Karpas-422 (cell line): Measurements from ENCODE around the gene PGAM5. TPM values are rescaled to one million over a fixed set of nuclear protein-coding genes. Genes with fewer than 3 reads are reported as not detected.

Experiments
- DNase-seq: peaks from one replicate; pipeline ENCODE4 v3.0.0-alpha.2; 2015
- H2AFZ ChIP-seq: fragments of 200-600 bp; sonication (generic); 2 replicates; pipeline ENCODE4 v1.6.1; 2014; ENCODE audit warnings: antibody characterized with exemption, low read length, mixed read lengths
- H3K27ac ChIP-seq: fragments of 200-600 bp; sonication (generic); 2 replicates; pipeline ENCODE4 v1.5.1; 2014; ENCODE audit warnings: mild to moderate bottlenecking, low read length, moderate library complexity
- H3K27me3 ChIP-seq: fragments of 200-600 bp; sonication (generic); 2 replicates; pipeline ENCODE4 v1.6.1; 2014; ENCODE audit warnings: low read length, mixed read lengths
- H3K36me3 ChIP-seq: fragments of 200-600 bp; sonication (generic); 2 replicates; pipeline ENCODE4 v1.6.1; 2014; ENCODE audit warnings: low read length, mixed read lengths; ENCODE audit not compliant: insufficient read depth
- H3K4me1 ChIP-seq: fragments of 200-600 bp; sonication (generic); 2 replicates; pipeline ENCODE4 v1.6.1; 2014; ENCODE audit warnings: mild to moderate bottlenecking, low read length, mixed read lengths
- H3K4me2 ChIP-seq: fragments of 200-600 bp; sonication (generic); 2 replicates; pipeline ENCODE4 v1.6.1; 2014; ENCODE audit warnings: low read length, low read depth, mild to moderate bottlenecking; ENCODE audit not compliant: poor library complexity, severe bottlenecking
- H3K4me3 ChIP-seq: fragments of 200-600 bp; sonication (generic); 2 replicates; pipeline ENCODE4 v1.5.1; 2014; ENCODE audit warnings: mild to moderate bottlenecking, antibody characterized with exemption, low read length, mixed read lengths
- H3K79me2 ChIP-seq: fragments of 200-600 bp; sonication (generic); 2 replicates; pipeline ENCODE4 v1.6.1; 2014; ENCODE audit warnings: mild to moderate bottlenecking, low read length, mixed read lengths
- H3K9ac ChIP-seq: fragments of 200-600 bp; sonication (generic); 2 replicates; pipeline ENCODE4 v1.6.0; 2014; ENCODE audit warnings: low read length
- H3K9me2 ChIP-seq: fragments of 200-600 bp; sonication (generic), shearing (Covaris generic); replicated peaks from 2 replicates; pipeline ENCODE4 v1.6.0; 2014; ENCODE audit warnings: mild to moderate bottlenecking, low read length, moderate library complexity; ENCODE audit not compliant: insufficient read depth
- H3K9me3 ChIP-seq: fragments of 300-700, 200-600 bp; sonication (generic); 2 replicates; pipeline ENCODE4 v1.6.1; 2014; ENCODE audit warnings: low read length, mixed read lengths
- H4K20me1 ChIP-seq: fragments of 200-600 bp; sonication (generic); 2 replicates; pipeline ENCODE4 v1.6.1; 2014; ENCODE audit warnings: mild to moderate bottlenecking, antibody characterized with exemption, low read length, low read depth; ENCODE audit not compliant: insufficient read depth
- total RNA-seq: library from RNA; depleted of rRNA; stranded (reverse); fragments of >200 nt; shearing (Covaris generic); gene quantifications from 2 replicates; pipeline ENCODE4 v1.2.3, GENCODE V29; 2014; ENCODE audit warnings: low replicate concordance

PGAM5 gene
- total RNA-seq, 1 experiment from 2014 or later = 42.5 TPM

GRCh38 chr12:132711080-132711843 is 620 bp downstream of the PGAM5 start:
- Histone ChIP-seq H3K4me2 (peak overlapping the region; percentile 79), H3K9me3 (no peaks in the 10 kb centered on the region), H2AFZ (no peak overlapping the region), H3K79me2 (peaks cover 54% of the 10 kb centered on the region), H3K9ac (peak overlapping the region; percentile 78), H3K9me2 (no peaks in the 10 kb centered on the region), H4K20me1 (peaks cover 23% of the 10 kb centered on the region; the same call in 1 of the 2 replicates), H3K27me3 (no peaks in the 10 kb centered on the region), H3K4me1 (peaks cover 20% of the 10 kb centered on the region), H3K36me3 (peaks cover 15% of the 10 kb centered on the region; the same call in 1 of the 2 replicates), H3K4me3 (peak overlapping the region; percentile 79), H3K27ac (no peak overlapping the region)
- peak; percentile 69 for DNase-seq

- Histone ChIP-seq H3K4me2 (no peak overlapping the region), H3K4me3 (no peak overlapping the region)
Observed at GRCh38 chr12:132713123-132713522, 2.5 kb downstream of the PGAM5 start.

GRCh38 chr12:132715874-132716273 is 5.2 kb downstream of the PGAM5 start:
- no peak for DNase-seq
- H3K4me2 ChIP-seq = no peak overlapping the region
- H3K79me2 ChIP-seq = peaks cover 54% of the 10 kb centered on the region
- no peak overlapping the region for H3K4me3 ChIP-seq
- peaks cover 13% of the 10 kb centered on the region for H3K4me1 ChIP-seq
- H3K27ac ChIP-seq = no peak overlapping the region
- peaks cover 20% of the 10 kb centered on the region for H3K36me3 ChIP-seq
- H3K27me3 ChIP-seq = no peaks in the 10 kb centered on the region
- no peak overlapping the region for H3K9ac ChIP-seq
- H4K20me1 ChIP-seq = peaks cover 33% of the 10 kb centered on the region
- H2AFZ ChIP-seq = no peak overlapping the region
- H3K9me2 ChIP-seq = no peaks in the 10 kb centered on the region
- no peaks in the 10 kb centered on the region for H3K9me3 ChIP-seq

More at GRCh38 chr12:132713123-132713522, 2.5 kb downstream of the PGAM5 start:
- Histone ChIP-seq H3K27me3 (no peaks in the 10 kb centered on the region), H3K9me2 (no peaks in the 10 kb centered on the region), H3K36me3 (peaks cover 15% of the 10 kb centered on the region; the same call in 1 of the 2 replicates), H3K27ac (no peak overlapping the region), H3K9ac (no peak overlapping the region), H3K79me2 (peaks cover 59% of the 10 kb centered on the region), H2AFZ (no peak overlapping the region), H3K4me1 (peaks cover 20% of the 10 kb centered on the region), H4K20me1 (peaks cover 23% of the 10 kb centered on the region; the same call in 1 of the 2 replicates), H3K9me3 (no peaks in the 10 kb centered on the region)
- no peak for DNase-seq

- H3K27me3 ChIP-seq = no peaks in the 10 kb centered on the region
Observed at GRCh38 chr12:132716356-132716755, 5.7 kb downstream of the PGAM5 start.

GRCh38 chr12:132717011-132717410 is 6.4 kb downstream of the PGAM5 start:
- peaks cover 9% of the 10 kb centered on the region for H3K4me1 ChIP-seq
- H3K36me3 ChIP-seq = peaks cover 22% of the 10 kb centered on the region
- no peak for DNase-seq
- H3K27ac ChIP-seq = no peak overlapping the region
- H3K4me2 ChIP-seq = no peak overlapping the region
- H2AFZ ChIP-seq = no peak overlapping the region
- H3K27me3 ChIP-seq = no peaks in the 10 kb centered on the region
- H4K20me1 ChIP-seq = peaks cover 39% of the 10 kb centered on the region
- no peaks in the 10 kb centered on the region for H3K9me3 ChIP-seq
- H3K79me2 ChIP-seq = peaks cover 43% of the 10 kb centered on the region
- H3K4me3 ChIP-seq = no peak overlapping the region
- no peak overlapping the region for H3K9ac ChIP-seq
- no peaks in the 10 kb centered on the region for H3K9me2 ChIP-seq

More at GRCh38 chr12:132716356-132716755, 5.7 kb downstream of the PGAM5 start:
- Histone ChIP-seq H3K4me2 (no peak overlapping the region), H3K27ac (no peak overlapping the region), H3K9ac (no peak overlapping the region), H3K9me2 (no peaks in the 10 kb centered on the region), H2AFZ (no peak overlapping the region), H4K20me1 (peaks cover 38% of the 10 kb centered on the region), H3K79me2 (peaks cover 49% of the 10 kb centered on the region), H3K4me3 (no peak overlapping the region), H3K4me1 (peaks cover 13% of the 10 kb centered on the region), H3K9me3 (no peaks in the 10 kb centered on the region), H3K36me3 (peaks cover 20% of the 10 kb centered on the region)
- no peak for DNase-seq

GRCh38 chr12:132717531-132718387 is 7.1 kb downstream of the PGAM5 start:
- Histone ChIP-seq H3K79me2 (peaks cover 35% of the 10 kb centered on the region), H3K9me3 (no peaks in the 10 kb centered on the region), H3K4me2 (no peak overlapping the region), H3K27me3 (no peaks in the 10 kb centered on the region), H3K4me3 (no peak overlapping the region), H3K4me1 (peaks cover 5% of the 10 kb centered on the region), H3K9ac (no peak overlapping the region), H3K27ac (no peak overlapping the region), H3K36me3 (peaks cover 22% of the 10 kb centered on the region), H2AFZ (no peak overlapping the region), H3K9me2 (no peaks in the 10 kb centered on the region), H4K20me1 (peaks cover 36% of the 10 kb centered on the region)
- peak; percentile 49 for DNase-seq

GRCh38 chr12:132718644-132719043 is 8.0 kb downstream of the PGAM5 start:
- Histone ChIP-seq H3K27me3 (no peaks in the 10 kb centered on the region), H3K79me2 (peaks cover 27% of the 10 kb centered on the region), H2AFZ (no peak overlapping the region), H3K27ac (no peak overlapping the region), H3K4me1 (peaks cover 5% of the 10 kb centered on the region), H3K4me3 (no peak overlapping the region), H3K4me2 (no peak overlapping the region), H3K9ac (no peak overlapping the region), H3K9me3 (no peaks in the 10 kb centered on the region), H4K20me1 (peaks cover 28% of the 10 kb centered on the region), H3K9me2 (no peaks in the 10 kb centered on the region), H3K36me3 (peaks cover 21% of the 10 kb centered on the region)
- no peak for DNase-seq
